GM23338 (cell line): ENCODE measurements around the gene GKN2. TPM values are rescaled to one million over a fixed set of nuclear protein-coding genes. Genes with fewer than 3 reads are reported as not detected.

ENCODE experiments used
- ATAC-seq: fragments of 200-7000 bp; cut with Tn5 transposase; 3 replicates; pipeline ENCODE4 v1.9.1; 2020
- DNase-seq: peaks from one replicate; pipeline ENCODE4 v3.0.0-alpha.2; 2015; ENCODE audit warnings: low spot score
- H2AFZ ChIP-seq: fragments of 200-600 bp; sonication (generic); 2 replicates; pipeline ENCODE4 v1.8.0; 2016; ENCODE audit warnings: antibody characterized with exemption, mild to moderate bottlenecking, moderate library complexity
- H3F3A ChIP-seq: fragments of 200-600 bp; sonication (generic); replicated peaks from 2 replicates; pipeline ENCODE4 v1.8.0; 2017; ENCODE audit warnings: antibody characterized with exemption, mixed run types, low read depth
- H3K27ac ChIP-seq: fragments of 200-600 bp; sonication (generic); 2 replicates; pipeline ENCODE4 v1.6.1; 2016; ENCODE audit warnings: low read depth
- H3K27me3 ChIP-seq: fragments of 200-600 bp; sonication (generic); 2 replicates; pipeline ENCODE4 v1.8.0; 2016; ENCODE audit warnings: mild to moderate bottlenecking, mixed run types, moderate library complexity; ENCODE audit not compliant: insufficient read depth
- H3K36me3 ChIP-seq: fragments of 200-600 bp; sonication (generic); 2 replicates; pipeline ENCODE4 v1.8.0; 2016; ENCODE audit warnings: mild to moderate bottlenecking; ENCODE audit not compliant: insufficient read depth
- H3K4me1 ChIP-seq: fragments of 200-600 bp; sonication (generic); 2 replicates; pipeline ENCODE4 v1.8.0; 2016; ENCODE audit warnings: mild to moderate bottlenecking, moderate library complexity; ENCODE audit not compliant: insufficient read depth
- H3K4me2 ChIP-seq: fragments of 200-600 bp; sonication (generic); 2 replicates; pipeline ENCODE4 v1.7.1; 2017; ENCODE audit warnings: mixed run types
- H3K4me3 ChIP-seq: fragments of 200-600 bp; sonication (generic); 2 replicates; pipeline ENCODE4 v1.6.1; 2016; ENCODE audit warnings: mixed run types
- H3K79me2 ChIP-seq: fragments of 200-600 bp; sonication (generic); replicated peaks from 2 replicates; pipeline ENCODE4 v1.8.0; 2017; ENCODE audit warnings: mild to moderate bottlenecking; ENCODE audit not compliant: insufficient read depth
- H3K9me2 ChIP-seq: fragments of 200-600 bp; sonication (generic); 2 replicates; pipeline ENCODE4 v1.8.0; 2017; ENCODE audit not compliant: insufficient read depth
- H4K20me1 ChIP-seq: fragments of 200-600 bp; sonication (generic); replicated peaks from 2 replicates; pipeline ENCODE4 v1.8.0; 2017; ENCODE audit warnings: mild to moderate bottlenecking; ENCODE audit not compliant: insufficient read depth
- H3K27ac Mint-ChIP-seq: 2 replicates; pipeline ENCODE4 v1.8.0; 2020; ENCODE audit warnings: inconsistent platforms, mild to moderate bottlenecking, moderate library complexity, mixed read lengths
- H3K27me3 Mint-ChIP-seq: 3 replicates; pipeline ENCODE4 v1.8.0; 2022; ENCODE audit warnings: low read depth, mild to moderate bottlenecking, moderate library complexity, mixed read lengths, inconsistent platforms; ENCODE audit not compliant: insufficient read depth, poor library complexity
- H3K36me3 Mint-ChIP-seq: 3 replicates; pipeline ENCODE4 v1.8.0; 2021; ENCODE audit warnings: low read depth, mild to moderate bottlenecking, inconsistent platforms, moderate library complexity, mixed read lengths
- H3K4me1 Mint-ChIP-seq: 3 replicates; pipeline ENCODE4 v1.8.0; 2020; ENCODE audit warnings: mild to moderate bottlenecking, inconsistent platforms, mixed read lengths
- H3K4me3 Mint-ChIP-seq: 3 replicates; pipeline ENCODE4 v1.8.0; 2021; ENCODE audit warnings: moderate library complexity, mild to moderate bottlenecking, inconsistent platforms, mixed read lengths
- H3K9me3 Mint-ChIP-seq: 3 replicates; pipeline ENCODE4 v1.8.0; 2020; ENCODE audit warnings: moderate library complexity, mild to moderate bottlenecking, inconsistent platforms, mixed read lengths
- CREB1 ChIP-seq: fragments of 250-450 bp; sonication (Bioruptor Pico); IDR thresholded peaks from 2 replicates; pipeline ENCODE4 v1.5.0; 2020; ENCODE audit warnings: low read depth, mild to moderate bottlenecking, moderate library complexity
- EZH2 ChIP-seq: fragments of 200-600 bp; sonication (generic); IDR thresholded peaks from one replicate; pipeline ENCODE4 v1.8.0; 2017; ENCODE audit warnings: antibody characterized with exemption, mild to moderate bottlenecking, low read depth; ENCODE audit not compliant: unreplicated experiment
- NANOG ChIP-seq: IDR thresholded peaks from 2 replicates; pipeline ENCODE4 v1.6.1; 2016; ENCODE audit warnings: antibody characterized with exemption, borderline replicate concordance
- POLR2AphosphoS5 ChIP-seq: IDR thresholded peaks from 2 replicates; pipeline ENCODE4 v1.6.1; 2016; ENCODE audit warnings: antibody characterized with exemption, low read depth
- REST ChIP-seq: IDR thresholded peaks from one replicate; pipeline ENCODE4 v1.6.1; 2018; ENCODE audit warnings: antibody characterized with exemption; ENCODE audit not compliant: unreplicated experiment
- STAT1 ChIP-seq: IDR thresholded peaks from one replicate; pipeline ENCODE4 v1.6.1; 2016; ENCODE audit warnings: antibody characterized with exemption; ENCODE audit not compliant: unreplicated experiment
- ZNF331 ChIP-seq: fragments of 250-450 bp; sonication (Bioruptor Pico); IDR thresholded peaks from 2 replicates; pipeline ENCODE4 v1.5.0; 2020; ENCODE audit warnings: low read depth, mild to moderate bottlenecking, moderate library complexity
- polyA plus RNA-seq: library from polyadenylated mRNA; unstranded; fragments of >200 nt; fragmentation: Nextera tagmentation; extraction: Ambion mirVana; gene quantifications from 2 replicates; pipeline ENCODE4 v1.2.1, GENCODE V29; 2016
- total RNA-seq: library from RNA; depleted of rRNA; stranded (reverse); fragments of >200 nt; shearing (Covaris generic); gene quantifications from 2 replicates; pipeline ENCODE4 v1.2.3, GENCODE V29; 2014
- TF ChIP-seq, protein P1 (sequence below): fragments of 250-450 bp; sonication (Bioruptor Pico); IDR thresholded peaks from 2 replicates; pipeline ENCODE4 v1.5.0; 2020; ENCODE audit warnings: mild to moderate bottlenecking, moderate library complexity

The GKN2 gene
- total and polyA plus RNA-seq, 2 experiments from 2014 or later: not detected

GRCh38 chr2:68936427-68936826 lies 16.3 kb downstream of the GKN2 start (continued):
- no peak for TF ChIP-seq STAT1
- no peak for TF ChIP-seq CREB1 (CRISPR knock-in tag)
- no peak for TF ChIP-seq POLR2AphosphoS5

DNA sequence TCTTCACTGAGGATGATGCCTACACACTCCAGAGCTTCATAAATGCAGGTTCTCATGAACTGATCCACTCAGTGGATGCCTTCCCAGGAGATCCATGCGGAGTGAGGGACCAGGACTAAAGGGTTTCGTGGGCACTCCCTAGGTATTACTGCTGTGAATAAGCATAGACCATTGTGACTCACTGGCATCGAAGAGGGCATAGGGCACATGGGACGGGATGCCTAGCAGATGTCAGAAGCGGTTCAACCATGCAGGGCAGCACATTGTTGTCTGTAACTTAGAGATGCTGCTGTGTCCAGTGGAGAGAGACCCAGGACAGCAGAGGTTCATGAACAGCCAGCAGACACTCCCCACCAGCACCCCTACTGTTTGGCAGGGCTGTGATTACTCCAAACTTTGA lies 17.2 kb downstream of the GKN2 start:
- Histone ChIP-seq H2AFZ (no peak overlapping the region), H3F3A (no peaks in the 10 kb centered on the region)
- no peak for ATAC-seq

More for the DNA sequence above, 17.2 kb downstream of the GKN2 start:
- no peak for TF ChIP-seq ZNF331
- TF ChIP-seq POLR2AphosphoS5: no peak
- TF ChIP-seq, protein P1, sequence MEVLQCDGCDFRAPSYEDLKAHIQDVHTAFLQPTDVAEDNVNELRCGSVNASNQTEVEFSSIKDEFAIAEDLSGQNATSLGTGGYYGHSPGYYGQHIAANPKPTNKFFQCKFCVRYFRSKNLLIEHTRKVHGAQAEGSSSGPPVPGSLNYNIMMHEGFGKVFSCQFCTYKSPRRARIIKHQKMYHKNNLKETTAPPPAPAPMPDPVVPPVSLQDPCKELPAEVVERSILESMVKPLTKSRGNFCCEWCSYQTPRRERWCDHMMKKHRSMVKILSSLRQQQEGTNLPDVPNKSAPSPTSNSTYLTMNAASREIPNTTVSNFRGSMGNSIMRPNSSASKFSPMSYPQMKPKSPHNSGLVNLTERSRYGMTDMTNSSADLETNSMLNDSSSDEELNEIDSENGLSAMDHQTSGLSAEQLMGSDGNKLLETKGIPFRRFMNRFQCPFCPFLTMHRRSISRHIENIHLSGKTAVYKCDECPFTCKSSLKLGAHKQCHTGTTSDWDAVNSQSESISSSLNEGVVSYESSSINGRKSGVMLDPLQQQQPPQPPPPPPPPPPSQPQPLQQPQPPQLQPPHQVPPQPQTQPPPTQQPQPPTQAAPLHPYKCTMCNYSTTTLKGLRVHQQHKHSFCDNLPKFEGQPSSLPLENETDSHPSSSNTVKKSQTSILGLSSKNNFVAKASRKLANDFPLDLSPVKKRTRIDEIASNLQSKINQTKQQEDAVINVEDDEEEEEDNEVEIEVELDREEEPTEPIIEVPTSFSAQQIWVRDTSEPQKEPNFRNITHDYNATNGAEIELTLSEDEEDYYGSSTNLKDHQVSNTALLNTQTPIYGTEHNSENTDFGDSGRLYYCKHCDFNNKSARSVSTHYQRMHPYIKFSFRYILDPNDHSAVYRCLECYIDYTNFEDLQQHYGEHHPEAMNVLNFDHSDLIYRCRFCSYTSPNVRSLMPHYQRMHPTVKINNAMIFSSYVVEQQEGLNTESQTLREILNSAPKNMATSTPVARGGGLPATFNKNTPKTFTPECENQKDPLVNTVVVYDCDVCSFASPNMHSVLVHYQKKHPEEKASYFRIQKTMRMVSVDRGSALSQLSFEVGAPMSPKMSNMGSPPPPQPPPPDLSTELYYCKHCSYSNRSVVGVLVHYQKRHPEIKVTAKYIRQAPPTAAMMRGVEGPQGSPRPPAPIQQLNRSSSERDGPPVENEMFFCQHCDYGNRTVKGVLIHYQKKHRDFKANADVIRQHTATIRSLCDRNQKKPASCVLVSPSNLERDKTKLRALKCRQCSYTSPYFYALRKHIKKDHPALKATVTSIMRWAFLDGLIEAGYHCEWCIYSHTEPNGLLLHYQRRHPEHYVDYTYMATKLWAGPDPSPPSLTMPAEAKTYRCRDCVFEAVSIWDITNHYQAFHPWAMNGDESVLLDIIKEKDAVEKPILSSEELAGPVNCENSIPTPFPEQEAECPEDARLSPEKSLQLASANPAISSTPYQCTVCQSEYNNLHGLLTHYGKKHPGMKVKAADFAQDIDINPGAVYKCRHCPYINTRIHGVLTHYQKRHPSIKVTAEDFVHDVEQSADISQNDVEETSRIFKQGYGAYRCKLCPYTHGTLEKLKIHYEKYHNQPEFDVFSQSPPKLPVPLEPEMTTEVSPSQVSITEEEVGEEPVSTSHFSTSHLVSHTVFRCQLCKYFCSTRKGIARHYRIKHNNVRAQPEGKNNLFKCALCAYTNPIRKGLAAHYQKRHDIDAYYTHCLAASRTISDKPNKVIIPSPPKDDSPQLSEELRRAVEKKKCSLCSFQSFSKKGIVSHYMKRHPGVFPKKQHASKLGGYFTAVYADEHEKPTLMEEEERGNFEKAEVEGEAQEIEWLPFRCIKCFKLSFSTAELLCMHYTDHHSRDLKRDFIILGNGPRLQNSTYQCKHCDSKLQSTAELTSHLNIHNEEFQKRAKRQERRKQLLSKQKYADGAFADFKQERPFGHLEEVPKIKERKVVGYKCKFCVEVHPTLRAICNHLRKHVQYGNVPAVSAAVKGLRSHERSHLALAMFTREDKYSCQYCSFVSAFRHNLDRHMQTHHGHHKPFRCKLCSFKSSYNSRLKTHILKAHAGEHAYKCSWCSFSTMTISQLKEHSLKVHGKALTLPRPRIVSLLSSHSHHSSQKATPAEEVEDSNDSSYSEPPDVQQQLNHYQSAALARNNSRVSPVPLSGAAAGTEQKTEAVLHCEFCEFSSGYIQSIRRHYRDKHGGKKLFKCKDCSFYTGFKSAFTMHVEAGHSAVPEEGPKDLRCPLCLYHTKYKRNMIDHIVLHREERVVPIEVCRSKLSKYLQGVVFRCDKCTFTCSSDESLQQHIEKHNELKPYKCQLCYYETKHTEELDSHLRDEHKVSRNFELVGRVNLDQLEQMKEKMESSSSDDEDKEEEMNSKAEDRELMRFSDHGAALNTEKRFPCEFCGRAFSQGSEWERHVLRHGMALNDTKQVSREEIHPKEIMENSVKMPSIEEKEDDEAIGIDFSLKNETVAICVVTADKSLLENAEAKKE (CRISPR knock-in tag): no peak
- no peak for TF ChIP-seq NANOG
- no peak for TF ChIP-seq STAT1
- no peak for TF ChIP-seq EZH2
- TF ChIP-seq REST: no peak
- TF ChIP-seq CREB1 (CRISPR knock-in tag): no peak
- no peaks in the 10 kb centered on the region for H4K20me1 ChIP-seq
- H3K9me2 ChIP-seq: 0 out of 2 replicates have a peak, but pooled peaks cover 4% of the 10 kb centered on the region
- Mint-ChIP-seq H3K4me1 (no peaks in the 10 kb centered on the region), H3K4me3 (no peak overlapping the region), H3K36me3 (no peaks in the 10 kb centered on the region), H3K27me3 (no peaks in the 10 kb centered on the region), H3K9me3 (peaks cover 5% of the 10 kb centered on the region; the same call in 2 of the 3 replicates), H3K27ac (no peak overlapping the region)
- no peak overlapping the region for H3K27ac ChIP-seq
- no peaks in the 10 kb centered on the region for H3K27me3 ChIP-seq
- no peak for DNase-seq
- no peak overlapping the region for H3K4me2 ChIP-seq
- H3K4me3 ChIP-seq: no peak overlapping the region
- no peaks in the 10 kb centered on the region for H3K36me3 ChIP-seq
- no peaks in the 10 kb centered on the region for H3K79me2 ChIP-seq
- H3K4me1 ChIP-seq: no peaks in the 10 kb centered on the region
